Measurements from ENCODE around the gene UMAD1.
A peak's percentile ranks its signal among the peaks of the same experiment; 100 is the strongest.
"Not testable (repeated sequence)": the region's sequence is repeated elsewhere in the genome, so short reads cannot be mapped to it uniquely, and the experiment has no call there.

UMAD1 gene

GRCh38 chr7:7803715-7804178 is 163.2 kb downstream of the UMAD1 start:
- DNase-seq (ENCODE audit: low spot score) = no peak

GRCh38 chr7:7804822-7805221 is 164.3 kb downstream of the UMAD1 start:
- not testable (repeated sequence) for DNase-seq (ENCODE audit: low spot score)

GRCh38 chr7:7805511-7806153 is 165.1 kb downstream of the UMAD1 start:
- no peak for DNase-seq (ENCODE audit: low spot score)

- DNase-seq (ENCODE audit: low spot score) = no peak
Measured at GRCh38 chr7:7808156-7808555, 167.6 kb downstream of the UMAD1 start.

GRCh38 chr7:7808626-7809025 is 168.1 kb downstream of the UMAD1 start:
- DNase-seq (ENCODE audit: low spot score) = no peak

GRCh38 chr7:7810380-7810779 is 169.8 kb downstream of the UMAD1 start:
- no peak for DNase-seq (ENCODE audit: low spot score)

GRCh38 chr7:7810826-7811225 is 170.3 kb downstream of the UMAD1 start:
- DNase-seq (ENCODE audit: low spot score) = no peak

GRCh38 chr7:7812112-7812511 is 171.6 kb downstream of the UMAD1 start:
- DNase-seq (ENCODE audit: low spot score) = no peak

GRCh38 chr7:7815395-7815794 is 174.8 kb downstream of the UMAD1 start:
- no peak for DNase-seq (ENCODE audit: low spot score)

GRCh38 chr7:7816084-7816483 is 175.5 kb downstream of the UMAD1 start:
- DNase-seq (ENCODE audit: low spot score) = peak; percentile 27

GRCh38 chr7:7816816-7817536 is 176.4 kb downstream of the UMAD1 start:
- no peak for DNase-seq (ENCODE audit: low spot score)

GRCh38 chr7:7817748-7818147 is 177.2 kb downstream of the UMAD1 start:
- no peak for DNase-seq (ENCODE audit: low spot score)

- not testable (repeated sequence) for DNase-seq (ENCODE audit: low spot score)
Measured at GRCh38 chr7:7818179-7818578, 177.6 kb downstream of the UMAD1 start.

- DNase-seq (ENCODE audit: low spot score) = no peak
Measured at GRCh38 chr7:7819442-7820247, 179.1 kb downstream of the UMAD1 start.

GRCh38 chr7:7820409-7820808 is 179.9 kb downstream of the UMAD1 start:
- DNase-seq (ENCODE audit: low spot score) = no peak

- no peak for DNase-seq (ENCODE audit: low spot score)
Measured at GRCh38 chr7:7820939-7821338, 180.4 kb downstream of the UMAD1 start.

GRCh38 chr7:7821517-7821916 is 181.0 kb downstream of the UMAD1 start:
- no peak for DNase-seq (ENCODE audit: low spot score)

- not testable (repeated sequence) for DNase-seq (ENCODE audit: low spot score)
Measured at GRCh38 chr7:7825294-7825693, 184.7 kb downstream of the UMAD1 start.

- no peak for DNase-seq (ENCODE audit: low spot score)
Measured at GRCh38 chr7:7829667-7830066, 189.1 kb downstream of the UMAD1 start.

- DNase-seq (ENCODE audit: low spot score) = no peak
Measured at GRCh38 chr7:7830122-7830878, 189.7 kb downstream of the UMAD1 start.

GRCh38 chr7:7832518-7832917 is 192.0 kb downstream of the UMAD1 start:
- DNase-seq (ENCODE audit: low spot score) = no peak

GRCh38 chr7:7834761-7835160 is 194.2 kb downstream of the UMAD1 start:
- DNase-seq (ENCODE audit: low spot score) = no peak
